HCT116 (cell line): Measurements from ENCODE around the gene DPH1. TPM values are rescaled to one million over a fixed set of nuclear protein-coding genes. Genes with fewer than 3 reads are reported as not detected.

Experiments
- ATAC-seq: fragments of 200-7000 bp; cut with Tn5 transposase; 2 replicates; pipeline ENCODE4 v1.9.1; 2020; ENCODE audit warnings: mild to moderate bottlenecking, moderate library complexity
- BruUV-seq: library from RNA; stranded (reverse); fragments of 400-500 nt; replicated peaks from 2 replicates; lab custom pipeline; 2021; lab: Mats Ljungman, UMichigan
- CTCF ChIA-PET: fragments of 300-600 bp; sonication (Branson Sonifier 250); formaldehyde crosslinking; loops from one replicate; lab custom pipeline; 2021; ENCODE audit warnings: antibody characterized with exemption; lab: Charles Lee
- POLR2A ChIA-PET: fragments of 300-600, 350-600 bp; sonication (Branson Sonifier 250); formaldehyde crosslinking; loops from one replicate; lab custom pipeline; 2021; ENCODE audit warnings: antibody characterized with exemption; lab: Charles Lee
- RAD21 ChIA-PET, 2 experiments: fragments of 300-600 bp; sonication (Branson Sonifier 250); formaldehyde crosslinking; loops; one replicate each; lab custom pipeline; 2023; ENCODE audit warnings: low total read pairs in 2 of 2; ENCODE audit not compliant: uncharacterized antibody in 2 of 2, unreplicated experiment in 2 of 2, low non-redundant PET in 1 of 2; lab: Charles Lee
- DNase-seq: peaks from one replicate; pipeline ENCODE4 v3.0.0-alpha.2; 2010; ENCODE audit warnings: low read depth, low spot score
- H2AFZ ChIP-seq: fragments of 200-600 bp; shearing (Covaris generic), sonication (generic); 2 replicates; pipeline ENCODE4 v1.6.1; 2017; ENCODE audit warnings: low read depth, mixed run types, mixed read lengths, antibody characterized with exemption, low read length; ENCODE audit not compliant: poor library complexity, severe bottlenecking
- H3K27ac ChIP-seq: 2 replicates; pipeline ENCODE4 v1.5.1; 2012; ENCODE audit warnings: low read depth, low read length
- H3K27me3 ChIP-seq: fragments of 200-600 bp; sonication (generic); 2 replicates; pipeline ENCODE4 v1.6.1; 2016; ENCODE audit warnings: mixed run types, low read length, mixed read lengths; ENCODE audit not compliant: insufficient read depth
- H3K36me3 ChIP-seq, 2 experiments: fragments of 200-500 bp in 1 of 2; fragments of 200-600 bp in 1 of 2; sonication (Bioruptor generic) in 1 of 2; sonication (generic) in 1 of 2; 2 replicates each; pipeline versions ENCODE4 v1.5.1 to v1.6.1; 2014 to 2016; ENCODE audit warnings: low read length in 2 of 2, inconsistent platforms in 1 of 2, mixed read lengths in 1 of 2, mixed run types in 1 of 2; ENCODE audit not compliant: insufficient read depth in 2 of 2, control insufficient read depth in 1 of 2
- H3K4me1 ChIP-seq, 2 experiments: fragments of 200-600 bp in 1 of 2; sonication (generic) in 1 of 2; 2 replicates each; pipeline versions ENCODE4 v1.5.1 to v1.6.1; 2012 to 2017; ENCODE audit warnings: low read length in 2 of 2, inconsistent platforms in 1 of 2, mild to moderate bottlenecking in 1 of 2, mixed read lengths in 1 of 2, mixed run types in 1 of 2, moderate library complexity in 1 of 2; ENCODE audit not compliant: insufficient read depth in 2 of 2, control insufficient read depth in 1 of 2
- H3K4me2 ChIP-seq: fragments of 200-600 bp; sonication (generic); 2 replicates; pipeline ENCODE4 v1.6.1; 2017; ENCODE audit warnings: mixed run types, low read length, mixed read lengths
- H3K4me3 ChIP-seq, 2 experiments: fragments of 200-600 bp in 1 of 2; sonication (generic) in 1 of 2; replicated peaks in 1 of 2; 2 replicates each; pipeline ENCODE4 v1.5.1; 2011 to 2016; ENCODE audit warnings: low read length in 2 of 2, control low read depth in 1 of 2, low read depth in 1 of 2, mild to moderate bottlenecking in 1 of 2, mixed read lengths in 1 of 2, mixed run types in 1 of 2
- H3K79me2 ChIP-seq: fragments of 200-600 bp; sonication (generic); 2 replicates; pipeline ENCODE4 v1.6.1; 2017; ENCODE audit warnings: mild to moderate bottlenecking, mixed run types, low read length, moderate library complexity, mixed read lengths; ENCODE audit not compliant: insufficient read depth
- H3K9ac ChIP-seq: fragments of 200-600 bp; sonication (generic); 2 replicates; pipeline ENCODE4 v1.6.1; 2016; ENCODE audit warnings: low read length, mixed read lengths
- H3K9me2 ChIP-seq: fragments of 200-600 bp; sonication (generic), shearing (Covaris generic); 2 replicates; pipeline ENCODE4 v1.6.1; 2017; ENCODE audit warnings: mixed run types, mild to moderate bottlenecking, moderate library complexity; ENCODE audit not compliant: insufficient read depth
- H3K9me3 ChIP-seq, 2 experiments: fragments of 200-500 bp in 1 of 2; fragments of 200-600 bp in 1 of 2; sonication (Bioruptor generic) in 1 of 2; sonication (generic) in 1 of 2; 2 replicates each; pipeline ENCODE4 v1.6.1; 2014 to 2017; ENCODE audit warnings: low read length in 2 of 2, mixed read lengths in 2 of 2, inconsistent platforms in 1 of 2, low read depth in 1 of 2, mild to moderate bottlenecking in 1 of 2, mixed run types in 1 of 2, moderate library complexity in 1 of 2; ENCODE audit not compliant: control insufficient read depth in 1 of 2, insufficient read depth in 1 of 2
- H4K20me1 ChIP-seq: fragments of 200-600 bp; sonication (generic), shearing (Covaris generic); 2 replicates; pipeline ENCODE4 v1.6.1; 2017; ENCODE audit warnings: mixed run types, mild to moderate bottlenecking, moderate library complexity; ENCODE audit not compliant: insufficient read depth
- CBX3 ChIP-seq: IDR thresholded peaks from 2 replicates; pipeline ENCODE4 v1.6.1; 2012; ENCODE audit warnings: low read depth
- CEBPB ChIP-seq: IDR thresholded peaks from 2 replicates; pipeline ENCODE4 v1.6.1; 2012; ENCODE audit warnings: low read depth
- EGR1 ChIP-seq: IDR thresholded peaks from 2 replicates; pipeline ENCODE4 v1.6.1; 2012; ENCODE audit warnings: low read depth
- ELF1 ChIP-seq: IDR thresholded peaks from 2 replicates; pipeline ENCODE4 v1.6.1; 2012; ENCODE audit warnings: low read depth, borderline replicate concordance
- EZH2 ChIP-seq: fragments of 200-600 bp; sonication (generic); IDR thresholded peaks from 2 replicates; pipeline ENCODE4 v1.6.1; 2017; ENCODE audit warnings: antibody characterized with exemption, mixed run types
- EZH2phosphoT487 ChIP-seq: fragments of 200-600 bp; IDR thresholded peaks from 2 replicates; pipeline ENCODE4 v1.6.1; 2018; ENCODE audit warnings: antibody characterized with exemption, borderline replicate concordance
- FOSL1 ChIP-seq: IDR thresholded peaks from 2 replicates; pipeline ENCODE4 v1.6.1; 2012; ENCODE audit warnings: low read depth
- JUND ChIP-seq: IDR thresholded peaks from 2 replicates; pipeline ENCODE4 v1.6.1; 2012
- POLR2A ChIP-seq: IDR thresholded peaks from 2 replicates; pipeline ENCODE4 v1.7.0; 2011; ENCODE audit warnings: borderline replicate concordance; ENCODE audit not compliant: insufficient read depth, insufficient read length; ENCODE audit errors: extremely low read depth
- POLR2AphosphoS5 ChIP-seq: IDR thresholded peaks from 2 replicates; pipeline ENCODE4 v1.6.1; 2011; ENCODE audit warnings: mild to moderate bottlenecking, low read depth, low read length, moderate library complexity
- RAD21 ChIP-seq: IDR thresholded peaks from 2 replicates; pipeline ENCODE4 v1.6.1; 2012; ENCODE audit warnings: low read depth, mild to moderate bottlenecking
- SIN3A ChIP-seq: IDR thresholded peaks from 2 replicates; pipeline ENCODE4 v1.6.1; 2012; ENCODE audit warnings: low read depth
- SP1 ChIP-seq: IDR thresholded peaks from 2 replicates; pipeline ENCODE4 v1.6.1; 2012; ENCODE audit warnings: low read depth
- YY1 ChIP-seq: IDR thresholded peaks from 2 replicates; pipeline ENCODE4 v1.6.1; 2011; ENCODE audit warnings: low read length, low read depth, moderate library complexity, mild to moderate bottlenecking; ENCODE audit not compliant: insufficient replicate concordance; ENCODE audit errors: extremely low read depth
- ZFX ChIP-seq: fragments of 450-650 bp; IDR thresholded peaks from 2 replicates; pipeline ENCODE4 v1.6.1; 2017
- ZNF274 ChIP-seq: fragments of 200-500 bp; sonication (Bioruptor generic); IDR thresholded peaks from 2 replicates; pipeline ENCODE4 v1.6.1; 2014; ENCODE audit warnings: mild to moderate bottlenecking, low read depth, low read length, inconsistent platforms
- intact Hi-C: fragments of 100-400 bp; cut with micrococcal nuclease; formaldehyde crosslinking; loops from 2 replicates; pipeline ENCODE4 v1.10.0; 2022
- total RNA-seq: library from RNA; stranded (reverse); gene quantifications from one replicate; pipeline ENCODE4 v1.2.1, GENCODE V29; 2021; ENCODE audit not compliant: unreplicated experiment
- TF ChIP-seq, protein P1 (sequence below): IDR thresholded peaks from 2 replicates; pipeline ENCODE4 v1.6.1; 2012
- TF ChIP-seq, protein P2 (sequence below): IDR thresholded peaks from 2 replicates; pipeline ENCODE4 v1.6.1; 2012
- TF ChIP-seq, protein P3 (sequence below): IDR thresholded peaks from 2 replicates; pipeline ENCODE4 v1.6.1; 2012; ENCODE audit warnings: low read depth
- TF ChIP-seq, protein P4 (sequence below), 3 experiments: fragments of 200-600 bp in 1 of 3; sonication (generic) in 1 of 3; IDR thresholded peaks in 2 of 3; conservative IDR thresholded peaks in 1 of 3; 2 replicates each; pipeline ENCODE4 v1.5.1; 2012 to 2017; ENCODE audit warnings: low read depth in 2 of 3, low read length in 2 of 3, antibody characterized with exemption in 1 of 3, borderline replicate concordance in 1 of 3, control low read depth in 1 of 3, mild to moderate bottlenecking in 1 of 3, mixed read lengths in 1 of 3, mixed run types in 1 of 3, moderate library complexity in 1 of 3; ENCODE audit not compliant: insufficient read depth in 1 of 3

DPH1 gene
- total RNA-seq, 1 experiment from 2014 or later = 47.2 TPM

DNA sequence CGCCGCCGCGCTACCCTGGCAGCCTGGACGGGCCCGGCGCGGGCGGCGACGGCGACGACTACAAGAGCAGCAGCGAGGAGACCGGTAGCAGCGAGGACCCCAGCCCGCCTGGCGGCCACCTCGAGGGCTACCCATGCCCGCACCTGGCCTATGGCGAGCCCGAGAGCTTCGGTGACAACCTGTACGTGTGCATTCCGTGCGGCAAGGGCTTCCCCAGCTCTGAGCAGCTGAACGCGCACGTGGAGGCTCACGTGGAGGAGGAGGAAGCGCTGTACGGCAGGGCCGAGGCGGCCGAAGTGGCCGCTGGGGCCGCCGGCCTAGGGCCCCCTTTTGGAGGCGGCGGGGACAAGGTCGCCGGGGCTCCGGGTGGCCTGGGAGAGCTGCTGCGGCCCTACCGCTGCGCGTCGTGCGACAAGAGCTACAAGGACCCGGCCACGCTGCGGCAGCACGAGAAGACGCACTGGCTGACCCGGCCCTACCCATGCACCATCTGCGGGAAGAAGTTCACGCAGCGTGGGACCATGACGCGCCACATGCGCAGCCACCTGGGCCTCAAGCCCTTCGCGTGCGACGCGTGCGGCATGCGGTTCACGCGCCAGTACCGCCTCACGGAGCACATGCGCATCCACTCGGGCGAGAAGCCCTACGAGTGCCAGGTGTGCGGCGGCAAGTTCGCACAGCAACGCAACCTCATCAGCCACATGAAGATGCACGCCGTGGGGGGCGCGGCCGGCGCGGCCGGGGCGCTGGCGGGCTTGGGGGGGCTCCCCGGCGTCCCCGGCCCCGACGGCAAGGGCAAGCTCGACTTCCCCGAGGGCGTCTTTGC lies 28.0 kb downstream of the DPH1 start:
- no peaks in the 10 kb centered on the region for H3K79me2 ChIP-seq
- intact Hi-C loops = loop anchor here (1.0 kb wide), 1 partner anchor 186 kb away; no protein-coding TSS in a partner anchor
- no TSS peak for BruUV-seq

More for the DNA sequence above, 28.0 kb downstream of the DPH1 start:
- peaks cover 0 to 21% of the 10 kb centered on the region in 2 experiments; a peak in 3 of 4 replicates for H3K4me1 ChIP-seq
- H3K36me3 ChIP-seq = no peaks in the 10 kb centered on the region
- H3K9me3 ChIP-seq = no peaks in the 10 kb centered on the region
- ATAC-seq = no peak
- no peak overlapping the region for H2AFZ ChIP-seq
- TF ChIP-seq ZFX (no peak), FOSL1 (no peak), RAD21 (no peak), YY1 (no peak), JUND (no peak), POLR2A (no peak), SP1 (no peak), CEBPB (no peak), EZH2 (no peak), ELF1 (no peak), EZH2phosphoT487 (no peak), ZNF274 (no peak), CBX3 (no peak), EGR1 (no peak), SIN3A (no peak), POLR2AphosphoS5 (no peak)
- TF ChIP-seq, protein P1, sequence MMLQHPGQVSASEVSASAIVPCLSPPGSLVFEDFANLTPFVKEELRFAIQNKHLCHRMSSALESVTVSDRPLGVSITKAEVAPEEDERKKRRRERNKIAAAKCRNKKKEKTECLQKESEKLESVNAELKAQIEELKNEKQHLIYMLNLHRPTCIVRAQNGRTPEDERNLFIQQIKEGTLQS = no peak
- TF ChIP-seq, protein P2, sequence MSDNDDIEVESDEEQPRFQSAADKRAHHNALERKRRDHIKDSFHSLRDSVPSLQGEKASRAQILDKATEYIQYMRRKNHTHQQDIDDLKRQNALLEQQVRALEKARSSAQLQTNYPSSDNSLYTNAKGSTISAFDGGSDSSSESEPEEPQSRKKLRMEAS = no peak
- TF ChIP-seq, protein P3, sequence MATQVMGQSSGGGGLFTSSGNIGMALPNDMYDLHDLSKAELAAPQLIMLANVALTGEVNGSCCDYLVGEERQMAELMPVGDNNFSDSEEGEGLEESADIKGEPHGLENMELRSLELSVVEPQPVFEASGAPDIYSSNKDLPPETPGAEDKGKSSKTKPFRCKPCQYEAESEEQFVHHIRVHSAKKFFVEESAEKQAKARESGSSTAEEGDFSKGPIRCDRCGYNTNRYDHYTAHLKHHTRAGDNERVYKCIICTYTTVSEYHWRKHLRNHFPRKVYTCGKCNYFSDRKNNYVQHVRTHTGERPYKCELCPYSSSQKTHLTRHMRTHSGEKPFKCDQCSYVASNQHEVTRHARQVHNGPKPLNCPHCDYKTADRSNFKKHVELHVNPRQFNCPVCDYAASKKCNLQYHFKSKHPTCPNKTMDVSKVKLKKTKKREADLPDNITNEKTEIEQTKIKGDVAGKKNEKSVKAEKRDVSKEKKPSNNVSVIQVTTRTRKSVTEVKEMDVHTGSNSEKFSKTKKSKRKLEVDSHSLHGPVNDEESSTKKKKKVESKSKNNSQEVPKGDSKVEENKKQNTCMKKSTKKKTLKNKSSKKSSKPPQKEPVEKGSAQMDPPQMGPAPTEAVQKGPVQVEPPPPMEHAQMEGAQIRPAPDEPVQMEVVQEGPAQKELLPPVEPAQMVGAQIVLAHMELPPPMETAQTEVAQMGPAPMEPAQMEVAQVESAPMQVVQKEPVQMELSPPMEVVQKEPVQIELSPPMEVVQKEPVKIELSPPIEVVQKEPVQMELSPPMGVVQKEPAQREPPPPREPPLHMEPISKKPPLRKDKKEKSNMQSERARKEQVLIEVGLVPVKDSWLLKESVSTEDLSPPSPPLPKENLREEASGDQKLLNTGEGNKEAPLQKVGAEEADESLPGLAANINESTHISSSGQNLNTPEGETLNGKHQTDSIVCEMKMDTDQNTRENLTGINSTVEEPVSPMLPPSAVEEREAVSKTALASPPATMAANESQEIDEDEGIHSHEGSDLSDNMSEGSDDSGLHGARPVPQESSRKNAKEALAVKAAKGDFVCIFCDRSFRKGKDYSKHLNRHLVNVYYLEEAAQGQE = no peak
- TF ChIP-seq, protein P4, sequence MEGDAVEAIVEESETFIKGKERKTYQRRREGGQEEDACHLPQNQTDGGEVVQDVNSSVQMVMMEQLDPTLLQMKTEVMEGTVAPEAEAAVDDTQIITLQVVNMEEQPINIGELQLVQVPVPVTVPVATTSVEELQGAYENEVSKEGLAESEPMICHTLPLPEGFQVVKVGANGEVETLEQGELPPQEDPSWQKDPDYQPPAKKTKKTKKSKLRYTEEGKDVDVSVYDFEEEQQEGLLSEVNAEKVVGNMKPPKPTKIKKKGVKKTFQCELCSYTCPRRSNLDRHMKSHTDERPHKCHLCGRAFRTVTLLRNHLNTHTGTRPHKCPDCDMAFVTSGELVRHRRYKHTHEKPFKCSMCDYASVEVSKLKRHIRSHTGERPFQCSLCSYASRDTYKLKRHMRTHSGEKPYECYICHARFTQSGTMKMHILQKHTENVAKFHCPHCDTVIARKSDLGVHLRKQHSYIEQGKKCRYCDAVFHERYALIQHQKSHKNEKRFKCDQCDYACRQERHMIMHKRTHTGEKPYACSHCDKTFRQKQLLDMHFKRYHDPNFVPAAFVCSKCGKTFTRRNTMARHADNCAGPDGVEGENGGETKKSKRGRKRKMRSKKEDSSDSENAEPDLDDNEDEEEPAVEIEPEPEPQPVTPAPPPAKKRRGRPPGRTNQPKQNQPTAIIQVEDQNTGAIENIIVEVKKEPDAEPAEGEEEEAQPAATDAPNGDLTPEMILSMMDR (IDR thresholded peaks at IDR 0.05 in 2 of 3, conservative IDR thresholded peaks at IDR 0.05 in 1 of 3; ENCODE audit: borderline replicate concordance in 1 of 3, insufficient read depth in 1 of 3, low read depth in 2 of 3, low read length in 2 of 3) = no peak
- no peak overlapping the region for H3K4me3 ChIP-seq
- no peak for DNase-seq
- no peaks in the 10 kb centered on the region for H3K9me2 ChIP-seq
- no peaks in the 10 kb centered on the region for H4K20me1 ChIP-seq
- H3K9ac ChIP-seq = no peak overlapping the region
- H3K27me3 ChIP-seq = no peaks in the 10 kb centered on the region
- CTCF ChIA-PET = interaction anchor here (0.7 to 8.0 kb wide), 19 partner anchors 8 to 358 kb away, joined by 3 to 200 read pairs (median 4); partner anchors contain the start of genes SMG6, SRR and TSR1
- RAD21 ChIA-PET = interaction anchor here (1.1 to 2.1 kb wide), 3 partner anchors 149 to 187 kb away, joined by 5 to 21 read pairs (median 20); no protein-coding TSS in a partner anchor
- POLR2A ChIA-PET = no interaction called here
- no peak overlapping the region for H3K27ac ChIP-seq
- peak overlapping the region; percentile 69; the same call in 1 of the 2 replicates for H3K4me2 ChIP-seq
